Calu3 (cell line): ENCODE results near the gene SSBP4. TPM values are rescaled to one million over a fixed set of nuclear protein-coding genes. Genes with fewer than 3 reads are reported as not detected.

Experiments used
- BruUV-seq: library from RNA; stranded (reverse); fragments of 400-500 nt; replicated peaks from 2 replicates; lab custom pipeline; 2021; lab: Mats Ljungman, UMichigan
- CTCF ChIA-PET: fragments of 300-600 bp; sonication (Branson Sonifier 250); formaldehyde crosslinking; loops from one replicate; lab custom pipeline; 2022; ENCODE audit warnings: antibody characterized with exemption; lab: Charles Lee
- DNase-seq: peaks from one replicate; pipeline ENCODE4 v3.0.0; 2022
- H3K27ac Mint-ChIP-seq: one replicate; pipeline ENCODE4 v1.8.0; 2022; ENCODE audit warnings: mixed read lengths; ENCODE audit not compliant: unreplicated experiment
- H3K27me3 Mint-ChIP-seq: one replicate; pipeline ENCODE4 v1.8.0; 2022; ENCODE audit warnings: mixed read lengths; ENCODE audit not compliant: unreplicated experiment
- H3K36me3 Mint-ChIP-seq: one replicate; pipeline ENCODE4 v1.8.0; 2022; ENCODE audit warnings: mild to moderate bottlenecking, moderate library complexity, mixed read lengths; ENCODE audit not compliant: insufficient read depth, unreplicated experiment
- H3K4me1 Mint-ChIP-seq: one replicate; pipeline ENCODE4 v1.8.0; 2022; ENCODE audit warnings: mild to moderate bottlenecking, low read depth, mixed read lengths; ENCODE audit not compliant: unreplicated experiment
- H3K4me3 Mint-ChIP-seq: one replicate; pipeline ENCODE4 v1.8.0; 2022; ENCODE audit warnings: mild to moderate bottlenecking, low read depth, moderate library complexity, mixed read lengths; ENCODE audit not compliant: unreplicated experiment
- H3K9me3 Mint-ChIP-seq: one replicate; pipeline ENCODE4 v1.8.0; 2022; ENCODE audit warnings: low read depth, mixed read lengths; ENCODE audit not compliant: unreplicated experiment
- intact Hi-C: fragments of 100-400 bp; cut with micrococcal nuclease; formaldehyde crosslinking; loops from one replicate; pipeline ENCODE4 v1.10.0; 2022; ENCODE audit not compliant: unreplicated experiment
- total RNA-seq: library from RNA; stranded (reverse); gene quantifications from 2 replicates; pipeline ENCODE4 v1.2.3, GENCODE V29; 2022
- TF ChIP-seq, protein P1 (sequence below): fragments of 200-600 bp; IDR thresholded peaks from one replicate; pipeline ENCODE4 v1.8.0; 2022; ENCODE audit warnings: antibody characterized with exemption; ENCODE audit not compliant: unreplicated experiment

SSBP4 gene
- total RNA-seq, 1 experiment from 2014 or later, result 51.5 TPM

DNA sequence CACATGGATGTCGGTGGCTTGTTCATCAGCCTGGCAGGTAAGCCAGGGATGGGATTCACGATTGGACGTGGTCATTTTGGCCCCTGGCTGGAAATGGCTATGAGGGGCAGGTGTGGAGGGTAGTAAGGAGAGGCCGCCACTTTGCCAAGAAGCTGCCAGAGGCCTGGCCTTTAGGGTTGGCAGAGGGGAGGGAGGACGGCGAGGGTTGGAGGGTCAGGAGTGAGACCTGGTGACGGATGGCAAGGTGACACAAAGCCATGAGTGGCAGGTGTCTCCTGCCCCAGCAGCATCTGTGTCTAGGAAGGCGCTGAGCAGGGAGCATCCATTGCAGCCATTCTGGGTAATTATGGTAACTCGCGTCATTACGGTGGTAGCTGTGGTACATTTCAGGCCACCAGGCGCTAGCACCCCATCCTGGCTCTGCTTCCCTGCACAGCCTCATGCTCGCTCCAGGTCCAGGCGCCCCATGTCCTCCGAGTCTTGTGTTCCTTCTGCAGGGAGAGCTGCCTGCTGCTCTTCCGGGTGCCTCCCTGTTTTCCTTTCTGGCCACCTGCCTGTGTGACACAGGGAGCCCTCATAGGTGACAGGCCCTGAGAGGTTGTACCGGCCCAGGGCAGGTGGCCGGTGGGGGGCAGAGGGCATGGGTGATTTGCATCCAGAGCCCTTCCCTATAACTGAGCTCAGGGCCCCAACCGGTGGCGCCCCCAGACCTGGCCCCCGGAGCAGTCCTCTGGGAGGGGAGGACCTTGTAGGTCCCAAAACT, 4.2 kb downstream of the SSBP4 start:
- Mint-ChIP-seq H3K4me1 (peaks cover under 1% of the 10 kb centered on the region), H3K27ac (no peak overlapping the region), H3K36me3 (peaks cover 20% of the 10 kb centered on the region), H3K9me3 (no peaks in the 10 kb centered on the region), H3K4me3 (no peak overlapping the region), H3K27me3 (no peaks in the 10 kb centered on the region)
- no peak for DNase-seq
- intact Hi-C loops, result no loop called here
- TF ChIP-seq, protein P1, sequence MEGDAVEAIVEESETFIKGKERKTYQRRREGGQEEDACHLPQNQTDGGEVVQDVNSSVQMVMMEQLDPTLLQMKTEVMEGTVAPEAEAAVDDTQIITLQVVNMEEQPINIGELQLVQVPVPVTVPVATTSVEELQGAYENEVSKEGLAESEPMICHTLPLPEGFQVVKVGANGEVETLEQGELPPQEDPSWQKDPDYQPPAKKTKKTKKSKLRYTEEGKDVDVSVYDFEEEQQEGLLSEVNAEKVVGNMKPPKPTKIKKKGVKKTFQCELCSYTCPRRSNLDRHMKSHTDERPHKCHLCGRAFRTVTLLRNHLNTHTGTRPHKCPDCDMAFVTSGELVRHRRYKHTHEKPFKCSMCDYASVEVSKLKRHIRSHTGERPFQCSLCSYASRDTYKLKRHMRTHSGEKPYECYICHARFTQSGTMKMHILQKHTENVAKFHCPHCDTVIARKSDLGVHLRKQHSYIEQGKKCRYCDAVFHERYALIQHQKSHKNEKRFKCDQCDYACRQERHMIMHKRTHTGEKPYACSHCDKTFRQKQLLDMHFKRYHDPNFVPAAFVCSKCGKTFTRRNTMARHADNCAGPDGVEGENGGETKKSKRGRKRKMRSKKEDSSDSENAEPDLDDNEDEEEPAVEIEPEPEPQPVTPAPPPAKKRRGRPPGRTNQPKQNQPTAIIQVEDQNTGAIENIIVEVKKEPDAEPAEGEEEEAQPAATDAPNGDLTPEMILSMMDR, result no peak
- CTCF ChIA-PET, result no interaction called here
- BruUV-seq, result no TSS peak

GRCh38 chr19:18424122-18424889, 5.1 kb downstream of the SSBP4 start:
- TF ChIP-seq, protein P1, result no peak
- no peaks in the 10 kb centered on the region for H3K9me3 Mint-ChIP-seq
- H3K36me3 Mint-ChIP-seq, result peaks cover 11% of the 10 kb centered on the region
- H3K27me3 Mint-ChIP-seq, result no peaks in the 10 kb centered on the region
- H3K4me1 Mint-ChIP-seq, result no peaks in the 10 kb centered on the region
- no TSS peak for BruUV-seq
- H3K27ac Mint-ChIP-seq, result no peak overlapping the region
- H3K4me3 Mint-ChIP-seq, result no peak overlapping the region
- no peak for DNase-seq
- CTCF ChIA-PET, result no interaction called here
- intact Hi-C loops, result no loop called here

GRCh38 chr19:18424890-18425514, 5.8 kb downstream of the SSBP4 start:
- TF ChIP-seq, protein P1, result no peak
- H3K27ac Mint-ChIP-seq, result no peak overlapping the region
- no TSS peak for BruUV-seq
- CTCF ChIA-PET, result no interaction called here
- H3K9me3 Mint-ChIP-seq, result no peaks in the 10 kb centered on the region
- no peak overlapping the region for H3K4me3 Mint-ChIP-seq
- peaks cover 5% of the 10 kb centered on the region for H3K36me3 Mint-ChIP-seq
- H3K4me1 Mint-ChIP-seq, result no peaks in the 10 kb centered on the region
- intact Hi-C loops, result no loop called here
- no peaks in the 10 kb centered on the region for H3K27me3 Mint-ChIP-seq
- no peak for DNase-seq

DNA sequence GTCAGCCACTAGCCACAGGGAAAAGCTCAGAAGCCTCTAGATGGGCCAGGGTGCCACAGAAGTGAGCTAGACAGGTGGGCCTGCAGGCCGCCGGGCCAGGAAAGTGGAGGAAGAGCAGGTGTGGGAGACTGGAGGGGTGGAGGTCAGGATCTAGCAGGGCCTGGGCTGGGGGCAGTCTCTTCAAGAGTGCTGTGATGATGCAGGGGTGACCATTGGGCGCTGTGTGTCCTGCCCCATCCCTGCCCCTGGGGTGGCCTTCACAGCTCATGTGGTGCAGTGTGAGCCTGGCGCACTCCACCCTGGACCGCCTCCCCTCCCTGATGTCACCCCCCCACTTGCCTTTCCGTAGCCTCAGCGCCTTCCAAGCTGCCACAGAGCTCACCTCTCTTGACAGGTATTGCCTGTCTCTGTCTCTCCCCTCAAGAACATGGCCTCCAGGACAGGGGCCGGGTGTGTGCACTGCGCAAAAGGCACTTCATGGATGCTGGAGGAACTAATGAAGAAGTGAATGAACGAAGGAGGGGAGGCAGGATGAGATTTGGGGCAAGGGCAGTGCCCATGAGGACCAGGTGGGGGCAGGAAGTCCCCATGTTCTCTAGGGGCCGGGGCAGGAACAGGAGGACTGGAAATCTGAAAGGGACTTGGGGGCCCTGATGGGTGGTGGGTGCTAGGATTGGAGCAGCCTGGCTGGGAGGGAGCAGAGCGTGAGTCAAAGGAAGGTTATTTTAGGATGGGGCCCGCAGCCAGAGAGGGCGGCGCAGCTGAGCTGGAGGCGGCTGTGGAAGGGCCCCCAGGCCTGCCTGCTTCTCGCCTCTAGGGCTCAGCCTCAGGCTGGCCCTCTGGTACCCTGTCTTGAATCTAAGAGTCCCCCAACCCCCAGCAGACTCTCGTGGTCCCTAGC, 6.6 kb downstream of the SSBP4 start:
- intact Hi-C loops, result no loop called here
- CTCF ChIA-PET, result no interaction called here
- DNase-seq, result no peak
- TF ChIP-seq, protein P1, result no peak
- Mint-ChIP-seq H3K27ac (no peak overlapping the region), H3K9me3 (no peaks in the 10 kb centered on the region), H3K27me3 (no peaks in the 10 kb centered on the region), H3K4me1 (no peaks in the 10 kb centered on the region), H3K36me3 (no peaks in the 10 kb centered on the region), H3K4me3 (no peak overlapping the region)
- BruUV-seq, result no TSS peak
